Neural progenitor cell (in vitro differentiated cells): ENCODE measurements around the gene CPM.

Experiments used
- CTCF ChIP-seq: fragments of 200-600 bp; sonication (generic); IDR thresholded peaks from 2 replicates; pipeline ENCODE4 v1.5.1; 2017; ENCODE audit warnings: antibody characterized with exemption, mild to moderate bottlenecking
- EZH2 ChIP-seq: fragments of 200-600 bp; sonication (generic); IDR thresholded peaks from 2 replicates; pipeline ENCODE4 v1.6.1; 2017; ENCODE audit warnings: antibody characterized with exemption, mild to moderate bottlenecking, moderate library complexity
- EZH2phosphoT487 ChIP-seq: fragments of 200-600 bp; sonication (generic); IDR thresholded peaks from 2 replicates; pipeline ENCODE4 v1.6.1; 2017; ENCODE audit warnings: antibody characterized with exemption

GRCh38 chr12:68904351-68904962, 28.5 kb downstream of the CPM start:
- TF ChIP-seq CTCF, result no peak
- no peak for TF ChIP-seq EZH2
- no peak for TF ChIP-seq EZH2phosphoT487
